Loucy (cell line): ENCODE results near the gene ROS1.

Experiments used
- H2AFZ ChIP-seq: fragments of 200-600 bp; sonication (generic); 2 replicates; pipeline ENCODE4 v1.6.0; 2016; ENCODE audit warnings: antibody characterized with exemption, mild to moderate bottlenecking, low read length, moderate library complexity
- H3F3A ChIP-seq: fragments of 200-600 bp; 2 replicates; pipeline ENCODE4 v1.6.0; 2016; ENCODE audit warnings: antibody characterized with exemption, low read depth, mild to moderate bottlenecking
- H3K27me3 ChIP-seq: fragments of 200-600 bp; sonication (generic); 2 replicates; pipeline ENCODE4 v1.6.1; 2014; ENCODE audit warnings: low read length, mild to moderate bottlenecking; ENCODE audit not compliant: insufficient read depth, poor library complexity, severe bottlenecking
- H3K36me3 ChIP-seq: fragments of 200-600 bp; sonication (generic); 2 replicates; pipeline ENCODE4 v1.6.1; 2016; ENCODE audit warnings: low read length; ENCODE audit not compliant: insufficient read depth
- H3K4me1 ChIP-seq: fragments of 200-600 bp; sonication (generic); 2 replicates; pipeline ENCODE4 v1.5.1; 2014; ENCODE audit warnings: low read length, mild to moderate bottlenecking; ENCODE audit not compliant: insufficient read depth, poor library complexity, severe bottlenecking
- H3K4me2 ChIP-seq: fragments of 200-600 bp; sonication (generic); 2 replicates; pipeline ENCODE4 v1.6.0; 2014; ENCODE audit warnings: antibody characterized with exemption, low read length, low read depth, mild to moderate bottlenecking; ENCODE audit not compliant: poor library complexity, severe bottlenecking
- H3K4me3 ChIP-seq: fragments of 200-600 bp; sonication (generic); 2 replicates; pipeline ENCODE4 v1.5.1; 2014; ENCODE audit warnings: low read length, mild to moderate bottlenecking, mixed read lengths; ENCODE audit not compliant: poor library complexity, severe bottlenecking
- H3K79me2 ChIP-seq: fragments of 200-600 bp; sonication (generic); 2 replicates; pipeline ENCODE4 v1.6.1; 2014; ENCODE audit warnings: low read length; ENCODE audit not compliant: insufficient read depth
- H3K9ac ChIP-seq: fragments of 200-600 bp; sonication (generic); 2 replicates; pipeline ENCODE4 v1.6.0; 2014; ENCODE audit warnings: mild to moderate bottlenecking, low read depth, low read length, moderate library complexity; ENCODE audit not compliant: poor library complexity, severe bottlenecking
- H3K9me2 ChIP-seq: fragments of 200-600 bp; sonication (generic); replicated peaks from 2 replicates; pipeline ENCODE4 v1.6.1; 2016; ENCODE audit warnings: low read depth, low read length, mixed read lengths
- H3K9me3 ChIP-seq: fragments of 200-600 bp; sonication (generic); 2 replicates; pipeline ENCODE4 v1.6.1; 2014; ENCODE audit warnings: mild to moderate bottlenecking, antibody characterized with exemption, low read length, low read depth; ENCODE audit not compliant: insufficient read depth
- H4K20me1 ChIP-seq: fragments of 200-600 bp; sonication (generic); 2 replicates; pipeline ENCODE4 v1.6.0; 2014; ENCODE audit warnings: antibody characterized with exemption, low read length, mild to moderate bottlenecking; ENCODE audit not compliant: insufficient read depth, poor library complexity, severe bottlenecking
- EZH2phosphoT487 ChIP-seq: fragments of 200-600 bp; IDR thresholded peaks from 2 replicates; pipeline ENCODE4 v1.6.1; 2018; ENCODE audit warnings: antibody characterized with exemption, mild to moderate bottlenecking, moderate library complexity, borderline replicate concordance
- TF ChIP-seq, protein P1 (sequence below): fragments of 200-600 bp; sonication (generic); conservative IDR thresholded peaks from 2 replicates; pipeline ENCODE4 v1.5.1; 2014; ENCODE audit warnings: mild to moderate bottlenecking, antibody characterized with exemption, low read length

ROS1 gene

DNA sequence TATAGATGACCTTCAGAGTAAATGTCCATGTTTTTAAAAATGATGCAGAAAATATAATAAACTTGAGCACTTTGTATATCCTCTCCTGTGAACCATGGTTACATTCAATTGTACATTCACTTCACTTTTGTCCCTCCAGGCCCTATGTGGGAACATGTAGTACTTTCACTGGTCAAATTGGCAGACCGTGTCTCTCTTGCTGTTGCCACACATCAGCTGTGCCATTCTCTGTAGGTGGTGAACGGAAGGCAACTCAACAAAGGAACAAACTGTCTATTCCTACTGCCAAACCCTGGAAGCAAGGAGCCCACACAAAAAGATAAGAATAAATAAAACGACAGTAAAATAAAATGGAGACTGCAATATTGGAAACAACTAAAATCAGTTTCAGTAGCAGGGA lies 2.0 kb downstream of the ROS1 start:
- H3K27me3 ChIP-seq, result no peaks in the 10 kb centered on the region
- H3K4me2 ChIP-seq, result no peak overlapping the region
- no peak for TF ChIP-seq EZH2phosphoT487
- TF ChIP-seq, protein P1, sequence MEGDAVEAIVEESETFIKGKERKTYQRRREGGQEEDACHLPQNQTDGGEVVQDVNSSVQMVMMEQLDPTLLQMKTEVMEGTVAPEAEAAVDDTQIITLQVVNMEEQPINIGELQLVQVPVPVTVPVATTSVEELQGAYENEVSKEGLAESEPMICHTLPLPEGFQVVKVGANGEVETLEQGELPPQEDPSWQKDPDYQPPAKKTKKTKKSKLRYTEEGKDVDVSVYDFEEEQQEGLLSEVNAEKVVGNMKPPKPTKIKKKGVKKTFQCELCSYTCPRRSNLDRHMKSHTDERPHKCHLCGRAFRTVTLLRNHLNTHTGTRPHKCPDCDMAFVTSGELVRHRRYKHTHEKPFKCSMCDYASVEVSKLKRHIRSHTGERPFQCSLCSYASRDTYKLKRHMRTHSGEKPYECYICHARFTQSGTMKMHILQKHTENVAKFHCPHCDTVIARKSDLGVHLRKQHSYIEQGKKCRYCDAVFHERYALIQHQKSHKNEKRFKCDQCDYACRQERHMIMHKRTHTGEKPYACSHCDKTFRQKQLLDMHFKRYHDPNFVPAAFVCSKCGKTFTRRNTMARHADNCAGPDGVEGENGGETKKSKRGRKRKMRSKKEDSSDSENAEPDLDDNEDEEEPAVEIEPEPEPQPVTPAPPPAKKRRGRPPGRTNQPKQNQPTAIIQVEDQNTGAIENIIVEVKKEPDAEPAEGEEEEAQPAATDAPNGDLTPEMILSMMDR, result no peak
- H3K9me3 ChIP-seq, result no peaks in the 10 kb centered on the region
- no peak overlapping the region for H2AFZ ChIP-seq
- H3K79me2 ChIP-seq, result no peaks in the 10 kb centered on the region
- H3K4me1 ChIP-seq, result no peaks in the 10 kb centered on the region
- no peak overlapping the region for H3K9ac ChIP-seq
- H3K36me3 ChIP-seq, result no peaks in the 10 kb centered on the region
- no peaks in the 10 kb centered on the region for H3F3A ChIP-seq
- no peaks in the 10 kb centered on the region for H3K9me2 ChIP-seq
- no peak overlapping the region for H3K4me3 ChIP-seq
- no peaks in the 10 kb centered on the region for H4K20me1 ChIP-seq

DNA sequence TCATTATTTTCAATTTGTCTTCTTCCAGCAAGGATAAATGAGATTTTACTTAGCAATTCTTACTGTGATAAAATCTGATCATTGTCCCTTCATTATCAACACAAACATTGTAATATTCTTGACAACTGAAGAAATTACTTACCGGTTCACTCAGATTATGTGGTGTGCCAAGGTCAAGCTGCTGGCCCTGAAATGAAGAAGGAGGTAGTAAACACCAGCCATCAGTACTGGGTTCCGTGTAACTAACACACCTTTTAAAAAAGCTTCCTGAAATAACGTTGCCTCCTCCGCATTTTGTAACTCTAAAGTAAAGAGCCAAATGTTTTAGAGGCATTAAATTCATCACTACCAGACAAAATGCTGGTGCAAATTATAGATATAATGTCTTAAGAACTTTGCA lies 7.4 kb downstream of the ROS1 start:
- Histone ChIP-seq H3K79me2 (no peaks in the 10 kb centered on the region), H3K9me2 (no peaks in the 10 kb centered on the region), H3K36me3 (no peaks in the 10 kb centered on the region)

DNA sequence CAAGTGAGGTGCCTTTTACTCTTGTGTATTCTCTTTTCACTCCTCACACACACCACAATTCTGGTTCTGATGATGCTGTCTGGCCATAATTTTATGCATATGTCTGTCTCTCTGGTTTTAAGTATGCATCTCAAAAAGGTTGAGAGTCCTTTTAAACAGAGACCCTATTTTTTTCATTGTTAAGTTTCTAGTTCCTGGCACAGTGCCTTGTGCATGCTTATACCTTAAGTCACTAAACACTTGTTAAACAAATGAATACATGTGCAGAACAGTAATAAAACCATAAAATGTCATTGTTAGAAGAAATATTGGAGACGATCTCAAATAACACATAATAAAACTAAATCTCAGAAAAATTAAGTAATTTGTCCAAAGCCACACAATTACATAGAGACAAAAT lies 7.9 kb downstream of the ROS1 start:
- no peak overlapping the region for H3K4me2 ChIP-seq
- H3K79me2 ChIP-seq, result no peaks in the 10 kb centered on the region
- no peak overlapping the region for H3K4me3 ChIP-seq
- TF ChIP-seq EZH2phosphoT487, result no peak
- TF ChIP-seq, protein P1, result no peak
- no peaks in the 10 kb centered on the region for H3K9me2 ChIP-seq
- no peak overlapping the region for H3K9ac ChIP-seq
- H3K4me1 ChIP-seq, result no peaks in the 10 kb centered on the region
- no peaks in the 10 kb centered on the region for H3K36me3 ChIP-seq
- H4K20me1 ChIP-seq, result no peaks in the 10 kb centered on the region
- H3F3A ChIP-seq, result no peaks in the 10 kb centered on the region
- no peaks in the 10 kb centered on the region for H3K9me3 ChIP-seq
- no peak overlapping the region for H2AFZ ChIP-seq
- H3K27me3 ChIP-seq, result no peaks in the 10 kb centered on the region

More for the DNA sequence above, 7.4 kb downstream of the ROS1 start:
- no peaks in the 10 kb centered on the region for H3K27me3 ChIP-seq
- no peak overlapping the region for H3K9ac ChIP-seq
- no peak overlapping the region for H3K4me2 ChIP-seq
- H4K20me1 ChIP-seq, result no peaks in the 10 kb centered on the region
- H3K4me1 ChIP-seq, result no peaks in the 10 kb centered on the region
- TF ChIP-seq, protein P1, result no peak
- no peak for TF ChIP-seq EZH2phosphoT487
- H3K9me3 ChIP-seq, result no peaks in the 10 kb centered on the region
- no peak overlapping the region for H2AFZ ChIP-seq
- no peaks in the 10 kb centered on the region for H3F3A ChIP-seq
- H3K4me3 ChIP-seq, result no peak overlapping the region
